NCI-H2227 (cell line): Measurements from ENCODE around the gene CADPS.

ENCODE experiments used
- DNase-seq: peaks from one replicate; lab custom pipeline; 2025; ENCODE audit not compliant: unreplicated experiment; lab: John Stamatoyannopoulos, UW

Gene CADPS

GRCh38 chr3:62454916-62455315 is 420.3 kb downstream of the CADPS start:
- DNase-seq: no peak

GRCh38 chr3:62453448-62453847 is 421.8 kb downstream of the CADPS start:
- no peak for DNase-seq

DNA sequence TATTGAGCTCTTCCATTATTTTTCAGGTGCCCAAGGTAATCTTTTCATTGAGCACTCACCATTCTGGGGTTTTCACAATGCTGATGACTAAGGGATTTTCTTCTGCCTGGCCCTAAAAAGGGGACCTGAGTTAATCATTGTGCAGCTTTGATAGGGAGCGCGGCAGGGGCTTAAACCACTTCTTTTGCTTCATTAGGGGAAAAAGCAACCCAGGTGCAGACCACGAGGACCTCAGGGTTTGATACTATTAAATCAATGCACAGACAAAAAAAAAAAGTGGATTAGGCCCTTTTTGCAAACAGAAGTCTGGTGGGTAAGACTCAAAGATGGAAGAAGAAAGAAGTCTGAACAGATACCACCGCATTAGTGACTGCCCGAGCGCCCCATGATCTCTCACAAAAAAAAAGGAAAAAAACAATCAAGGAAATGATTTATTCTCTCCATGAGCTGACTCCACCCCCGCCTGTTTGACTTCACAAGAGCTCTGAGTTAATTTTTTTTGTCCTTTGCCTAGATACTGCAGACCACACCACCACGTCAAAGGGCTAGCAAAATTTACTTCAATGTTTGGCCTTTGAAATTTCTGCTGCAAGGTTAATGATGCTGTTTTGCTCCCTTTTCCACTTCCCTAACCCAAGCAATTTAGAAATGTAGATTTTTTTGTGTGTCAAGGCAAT is 423.9 kb downstream of the CADPS start:
- DNase-seq: no peak

DNA sequence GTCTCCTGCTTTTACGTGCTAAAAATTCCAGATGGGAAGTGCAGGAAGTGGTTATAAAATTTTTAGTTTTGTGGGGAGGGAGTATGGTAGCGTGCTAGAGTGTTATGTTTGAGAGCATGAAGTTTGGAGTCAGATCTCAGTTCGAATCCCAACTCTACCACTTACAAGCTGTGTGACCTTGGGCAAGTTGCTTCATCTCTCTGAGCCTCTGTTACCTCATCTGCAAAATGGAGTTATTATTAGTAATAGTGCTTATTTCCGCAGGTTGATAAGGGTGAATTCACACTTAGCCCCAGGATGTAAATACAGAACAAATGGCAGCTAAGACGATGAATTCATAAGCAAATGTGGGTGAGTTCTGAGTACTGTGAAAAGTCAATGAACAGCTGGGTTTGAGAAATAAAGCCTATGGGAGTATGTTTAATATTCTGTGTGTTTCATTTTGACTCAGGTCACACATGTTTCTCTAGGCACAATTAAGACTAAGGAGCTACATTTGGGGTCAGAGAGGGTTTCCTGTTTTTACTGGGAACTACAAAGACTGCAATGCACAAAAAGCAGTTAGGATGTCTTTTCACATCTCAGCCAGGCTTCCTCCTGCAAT is 428.8 kb downstream of the CADPS start:
- no peak for DNase-seq

DNA sequence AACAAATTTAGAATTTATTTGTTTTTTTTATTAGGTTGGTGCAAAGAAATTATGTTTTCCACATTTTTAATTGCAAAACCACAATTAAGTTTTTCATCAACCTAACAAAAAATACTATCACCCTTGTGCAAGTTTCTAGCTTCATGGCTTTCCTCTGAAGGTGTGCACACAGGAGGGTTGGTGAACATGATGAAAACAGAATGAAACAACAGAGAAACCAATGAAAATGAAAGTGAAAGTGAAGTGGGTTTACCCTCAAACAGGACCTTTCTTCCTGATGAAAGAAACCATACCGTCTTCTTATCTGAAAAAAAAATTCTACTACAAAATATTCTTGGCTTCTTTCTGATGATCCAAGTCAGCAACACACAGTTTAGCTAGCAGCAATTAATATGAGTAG is 429.9 kb downstream of the CADPS start:
- no peak for DNase-seq

DNA sequence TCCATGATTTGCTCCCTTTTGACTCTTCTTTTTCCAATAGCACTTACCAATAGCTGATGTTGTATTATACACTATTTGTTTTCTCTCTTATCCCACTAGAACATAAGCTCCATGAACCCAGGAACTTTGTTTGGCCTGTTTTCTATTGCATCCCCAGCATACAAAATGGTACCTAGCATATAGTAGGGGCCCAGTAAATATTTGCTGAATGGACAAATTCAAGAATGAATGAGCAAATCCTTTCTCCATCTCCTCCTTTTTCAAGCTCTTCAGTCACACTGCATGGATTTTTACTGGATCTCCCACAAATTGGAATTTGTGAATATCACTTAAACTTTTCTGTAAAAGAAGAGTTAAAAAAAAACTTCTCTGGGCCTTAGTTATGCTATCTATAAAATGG is 435.2 kb downstream of the CADPS start:
- DNase-seq: no peak

- DNase-seq: no peak
Observed at GRCh38 chr3:62439176-62439813, 435.9 kb downstream of the CADPS start.

GRCh38 chr3:62436785-62437184 is 438.4 kb downstream of the CADPS start:
- no peak for DNase-seq

- no peak for DNase-seq
Observed at GRCh38 chr3:62433396-62433795, 441.8 kb downstream of the CADPS start.

- no peak for DNase-seq
Observed at GRCh38 chr3:62421207-62421606, 454.0 kb downstream of the CADPS start.

DNA sequence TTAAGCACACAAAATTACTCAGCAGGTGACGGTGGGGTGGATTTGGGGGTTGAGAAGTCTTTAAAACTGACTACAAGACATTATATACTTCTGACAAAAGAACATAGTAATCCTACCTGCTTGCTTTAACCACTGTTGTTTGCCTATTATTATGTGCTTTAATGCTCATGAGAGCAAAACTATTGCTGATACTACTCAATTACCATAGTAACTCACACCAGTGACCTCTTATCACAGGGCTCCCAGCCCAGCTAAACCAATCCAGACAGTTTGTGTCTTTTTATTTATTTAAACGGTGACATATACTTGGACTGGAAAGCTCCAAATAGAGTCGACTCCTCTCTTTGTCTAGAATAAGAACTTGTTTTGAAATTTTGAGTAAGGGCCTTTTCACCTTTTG is 459.1 kb downstream of the CADPS start:
- peak; percentile 22 for DNase-seq

DNA sequence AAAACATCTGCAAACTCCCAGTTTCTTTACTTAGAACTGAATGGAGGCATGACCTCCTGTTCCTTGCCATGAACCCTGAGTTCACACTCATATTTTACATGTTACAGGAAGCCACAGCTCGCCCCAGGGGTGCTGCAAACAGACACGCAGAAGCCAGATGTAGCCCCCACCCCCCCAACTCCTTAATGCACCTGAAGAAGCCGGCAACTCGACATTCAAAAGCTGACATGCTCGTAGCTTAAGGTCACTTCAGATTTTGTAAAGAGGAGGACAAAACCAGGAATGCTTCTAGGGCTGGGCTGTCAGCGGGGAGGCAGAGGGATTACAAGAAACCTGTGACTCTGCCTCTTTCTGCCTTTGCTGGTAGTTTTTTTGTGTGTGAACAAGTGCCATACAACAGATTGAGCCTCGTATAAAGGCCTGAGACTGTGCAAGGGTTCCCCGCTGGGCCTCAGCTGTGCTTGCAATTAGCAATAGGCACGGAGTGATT is 459.9 kb downstream of the CADPS start:
- peak; percentile 54 for DNase-seq

DNA sequence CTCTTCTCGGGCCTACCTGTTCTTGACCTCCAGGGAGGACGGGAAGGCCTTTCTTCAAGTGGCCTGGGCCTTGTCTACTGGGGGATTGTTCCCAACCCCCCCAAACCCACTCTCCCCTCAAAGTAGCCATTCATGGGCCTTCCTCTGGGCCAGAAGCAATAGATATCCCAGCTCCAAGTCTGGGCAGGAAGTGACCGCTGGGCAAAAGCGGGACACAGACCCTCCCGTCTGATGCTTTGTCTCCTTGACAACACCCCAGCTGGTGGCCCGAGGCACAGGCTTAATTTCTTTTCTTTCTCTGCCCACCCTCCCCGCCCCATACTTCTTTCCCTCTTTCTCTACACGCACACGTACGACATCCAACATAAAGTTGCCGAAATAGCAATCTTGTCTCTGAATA is 460.4 kb downstream of the CADPS start:
- DNase-seq: peak; percentile 3

DNA sequence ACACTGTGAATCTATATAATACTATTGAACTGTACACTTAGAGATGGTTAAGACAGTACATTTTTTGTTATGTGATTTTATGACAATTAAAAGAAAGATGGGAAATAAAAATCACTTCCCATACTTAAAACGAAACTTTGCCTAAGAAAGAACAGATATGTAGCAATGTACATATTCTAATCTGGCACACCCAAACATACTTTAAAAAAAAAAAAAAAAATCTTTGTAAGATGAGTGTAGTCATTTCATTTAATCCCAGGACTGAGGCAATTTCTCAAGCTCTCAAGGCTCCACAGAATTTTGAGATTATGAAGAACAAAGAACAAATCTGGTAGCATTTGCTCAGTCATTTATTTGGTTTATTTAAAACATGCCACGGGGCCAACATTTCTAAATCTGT is 461.5 kb downstream of the CADPS start:
- no peak for DNase-seq

DNA sequence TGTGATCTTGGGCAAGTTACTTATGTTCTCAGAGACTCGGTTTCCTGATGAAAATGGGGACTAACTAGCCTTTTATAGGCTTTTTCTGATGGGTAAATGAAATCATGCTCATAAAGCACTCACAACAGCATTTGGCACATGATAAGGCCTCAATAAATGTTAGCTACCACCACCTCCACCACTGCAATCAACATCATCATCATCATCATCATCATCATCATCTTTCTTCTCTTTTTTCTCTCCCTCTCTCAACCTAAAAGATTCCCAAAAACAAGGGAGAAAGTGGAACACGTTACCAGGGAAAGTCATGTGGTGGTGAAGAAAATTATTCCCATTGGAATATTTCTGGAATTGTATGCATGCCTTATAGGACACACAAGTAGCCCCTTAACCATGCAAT is 468.3 kb downstream of the CADPS start:
- DNase-seq: no peak

DNA sequence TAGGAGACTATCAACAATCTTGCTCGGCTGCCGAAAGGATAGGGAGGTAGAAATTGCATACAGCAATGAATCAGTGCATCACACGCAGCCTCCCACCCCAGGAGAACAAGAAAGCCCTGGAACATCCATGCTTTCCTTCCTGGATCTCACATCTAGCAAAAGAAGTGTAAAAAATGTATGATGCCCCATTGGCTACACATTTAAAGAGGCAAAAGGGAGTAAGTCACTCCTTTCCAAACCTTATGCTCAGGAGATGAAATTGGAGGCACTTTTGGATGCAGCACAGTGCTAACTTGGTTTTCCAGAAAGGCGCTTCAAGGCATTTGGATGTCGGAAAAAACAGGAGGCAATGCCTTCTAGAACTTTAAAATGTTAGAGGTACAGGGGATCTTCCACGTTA is 469.6 kb downstream of the CADPS start:
- no peak for DNase-seq

DNA sequence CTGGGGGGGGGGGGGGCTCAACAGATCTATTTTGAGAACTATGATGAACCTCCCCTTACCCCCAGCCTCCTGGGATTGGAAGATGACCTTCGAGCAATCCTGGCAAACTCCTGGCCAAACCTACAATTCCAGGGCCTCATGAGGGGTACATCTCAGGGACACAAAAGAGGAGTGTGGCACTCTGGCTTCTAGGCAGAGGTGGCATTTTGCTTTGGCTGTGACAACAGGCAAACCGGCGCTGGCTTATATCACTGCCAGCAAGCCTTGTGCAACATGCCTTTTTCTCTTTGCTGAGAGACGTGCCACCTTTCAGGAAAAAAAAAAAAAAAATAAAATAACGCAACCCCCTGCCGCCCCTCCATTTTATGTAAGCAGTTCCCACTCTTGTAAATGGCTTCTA is 470.1 kb downstream of the CADPS start:
- no peak for DNase-seq

DNA sequence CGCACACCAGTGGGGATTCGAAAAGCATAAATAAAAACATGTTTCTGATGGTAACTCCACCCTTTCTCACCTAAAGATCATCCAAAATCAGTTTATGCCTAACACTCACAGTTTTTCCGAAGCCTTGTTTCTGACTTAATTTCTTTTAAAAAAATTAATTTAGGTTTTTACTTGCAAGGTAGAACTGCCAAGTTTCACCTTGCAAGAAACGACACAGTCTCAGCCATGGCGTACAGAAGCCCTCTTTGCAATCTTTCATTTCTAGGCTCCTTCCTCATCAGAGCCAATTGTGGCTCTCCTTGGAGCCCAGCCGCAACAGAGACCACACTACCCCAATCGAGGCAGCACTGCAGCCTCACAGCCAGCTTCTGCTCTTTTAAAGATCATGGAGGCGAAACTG is 470.9 kb downstream of the CADPS start:
- no peak for DNase-seq

DNA sequence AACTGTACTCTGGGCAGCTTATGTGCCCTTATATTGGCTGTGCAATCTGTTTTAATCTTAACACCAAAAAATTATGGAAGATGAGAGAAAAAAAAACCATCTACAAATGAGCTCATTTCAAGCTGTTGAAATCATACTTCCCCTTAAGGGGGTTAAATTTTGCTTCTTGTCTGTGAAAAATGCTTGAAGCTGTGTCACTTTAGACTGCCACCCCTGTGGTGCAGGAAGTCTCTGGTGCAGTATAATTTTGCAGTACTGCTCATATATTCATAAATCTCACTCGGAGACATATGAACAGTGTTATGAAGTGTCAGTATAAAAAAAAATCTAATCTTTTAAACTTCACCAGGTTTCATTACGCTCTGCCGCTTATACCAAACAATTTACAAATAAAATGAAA is 471.5 kb downstream of the CADPS start:
- no peak for DNase-seq

- no peak for DNase-seq
Observed at GRCh38 chr3:62392626-62393292, 482.5 kb downstream of the CADPS start.

DNA sequence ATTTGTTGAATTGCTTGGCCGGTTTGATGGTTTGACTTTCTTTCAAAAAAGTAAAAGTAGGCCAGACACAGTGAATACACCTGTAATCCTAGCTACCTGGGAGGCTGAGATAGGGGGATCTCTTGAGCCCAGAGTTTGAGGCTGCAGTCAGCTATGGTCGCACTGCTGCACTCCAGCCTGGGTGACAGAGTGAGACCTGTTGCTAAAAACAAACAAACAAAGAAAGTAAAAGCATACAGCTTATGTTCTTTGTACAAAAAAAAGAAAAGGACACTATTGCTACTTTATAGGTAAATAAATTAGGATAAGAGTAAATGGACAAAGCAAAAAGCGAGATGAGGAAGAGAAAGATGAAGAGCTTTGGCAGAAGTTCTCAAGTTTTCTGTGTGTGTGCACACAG is 488.0 kb downstream of the CADPS start:
- DNase-seq: no peak

DNA sequence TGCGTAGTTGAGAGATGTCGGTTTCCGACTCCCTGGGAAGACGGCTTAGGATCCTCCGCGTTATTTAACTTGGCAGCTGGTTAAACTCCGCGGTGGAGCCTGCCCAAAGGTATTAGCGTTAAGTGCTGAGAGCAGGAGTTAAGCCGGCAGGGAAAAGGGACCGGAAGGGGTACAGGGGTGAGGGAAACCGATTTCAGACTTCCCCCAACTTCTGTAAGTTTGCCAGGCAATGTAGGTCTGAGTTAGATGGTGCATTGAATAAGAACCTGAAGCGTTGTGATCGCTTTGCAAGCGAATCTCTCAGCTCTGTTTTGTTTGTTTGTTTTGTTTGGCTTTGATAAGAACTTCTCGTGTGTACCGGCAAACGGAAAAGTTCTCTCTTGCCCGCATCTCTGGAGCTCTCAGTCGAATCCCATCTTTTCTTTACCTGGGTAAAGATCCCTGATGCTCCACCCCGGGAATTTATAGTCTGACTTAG is 495.9 kb downstream of the CADPS start:
- DNase-seq: no peak
